Measurements from ENCODE around the gene ITPR1. TPM values are rescaled to one million over a fixed set of nuclear protein-coding genes. Genes with fewer than 3 reads are reported as not detected.

The ITPR1 gene
- total RNA-seq, 1 experiment from 2014 or later = 11.3 TPM

DNA sequence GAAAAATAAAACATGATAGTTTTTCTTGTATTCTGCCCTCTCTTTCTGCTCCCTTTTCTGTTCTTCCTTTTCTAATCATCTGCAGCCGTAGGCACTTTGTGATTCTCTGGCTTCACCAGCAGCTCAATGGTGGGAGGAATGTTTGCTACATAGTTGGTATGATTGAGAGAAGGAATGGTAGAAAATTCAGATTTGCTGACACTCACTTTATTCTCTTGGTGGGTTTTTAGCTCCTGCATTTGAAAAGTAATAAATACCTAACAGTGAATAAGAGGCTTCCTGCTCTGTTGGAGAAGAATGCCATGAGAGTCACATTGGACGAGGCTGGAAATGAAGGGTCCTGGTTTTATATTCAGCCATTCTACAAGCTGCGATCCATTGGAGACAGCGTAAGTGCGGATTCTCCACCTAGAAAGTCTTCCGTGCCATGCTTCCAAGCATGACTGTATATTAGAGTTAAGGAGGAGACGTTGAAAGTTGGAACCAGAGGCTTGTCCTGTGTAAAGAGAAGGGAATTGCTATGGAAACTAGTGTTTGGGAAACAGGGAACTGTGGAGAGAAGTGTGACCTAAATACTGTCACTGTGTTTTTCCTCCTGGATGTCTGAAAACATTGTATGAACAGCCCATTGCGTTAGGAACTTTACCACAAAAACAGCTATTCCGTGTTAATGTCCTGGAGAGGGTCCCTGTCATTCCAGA is 148.9 kb downstream of the ITPR1 start:
- Histone ChIP-seq H2AFZ (no peak overlapping the region), H3K9me3 (ENCODE audit: insufficient read depth, low read depth) (no peaks in the 10 kb centered on the region), H3K36me3 (ENCODE audit: low read depth) (no peaks in the 10 kb centered on the region), H3K9me2 (ENCODE audit: insufficient read depth) (no peaks in the 10 kb centered on the region), H3K4me1 (replicated peaks; ENCODE audit: insufficient read depth) (no peaks in the 10 kb centered on the region), H3K27ac (no peak overlapping the region), H3F3A (ENCODE audit: insufficient read depth, low read depth) (no peaks in the 10 kb centered on the region), H3K79me2 (ENCODE audit: low read depth) (no peaks in the 10 kb centered on the region), H4K20me1 (ENCODE audit: insufficient read depth) (no peaks in the 10 kb centered on the region), H3K4me2 (no peak overlapping the region), H3K27me3 (ENCODE audit: insufficient read depth, low read depth) (no peaks in the 10 kb centered on the region), H3K4me3 (no peak overlapping the region)
- POLR2A ChIA-PET (ENCODE audit: unreplicated experiment) = no interaction called here
- intact Hi-C loops (cut with micrococcal nuclease; ENCODE audit: unreplicated experiment) = no loop called here
- no peak for TF ChIP-seq EZH2 (IDR thresholded peaks at IDR 0.05; ENCODE audit: low read depth)
- no peak for TF ChIP-seq CTCF (conservative IDR thresholded peaks at IDR 0.05)
- DNase-seq = no peak
- BruUV-seq (replicated peaks) = no TSS peak
- CTCF ChIA-PET = interaction anchor here (0.7 kb wide), 1 partner anchor 474 kb away, joined by 3 read pairs; no protein-coding TSS in a partner anchor

DNA sequence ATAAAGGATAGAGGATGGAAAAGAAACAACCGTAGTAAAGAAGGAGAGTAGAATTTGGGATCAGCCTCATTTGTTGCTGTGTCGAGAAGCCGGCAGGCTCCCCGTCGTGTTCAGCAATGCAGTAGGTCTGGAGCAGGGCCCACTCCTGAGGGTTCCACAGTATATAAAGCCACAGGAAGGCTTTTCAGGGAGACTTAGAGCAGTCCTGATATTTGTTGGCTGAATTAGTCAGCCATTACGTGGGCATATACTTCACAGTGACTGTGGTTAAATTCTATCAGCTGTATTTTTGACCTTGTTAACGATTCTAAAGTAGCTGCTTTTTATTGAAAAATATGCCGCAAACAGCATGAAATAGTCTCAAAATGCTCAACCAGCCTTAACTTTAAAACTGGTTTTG is 149.5 kb downstream of the ITPR1 start:
- DNase-seq = no peak
- no peaks in the 10 kb centered on the region for H3K27me3 ChIP-seq (ENCODE audit: insufficient read depth, low read depth)
- H3K9me2 ChIP-seq (ENCODE audit: insufficient read depth) = no peaks in the 10 kb centered on the region
- H3K4me3 ChIP-seq = no peak overlapping the region
- H4K20me1 ChIP-seq (ENCODE audit: insufficient read depth) = no peaks in the 10 kb centered on the region
- H3K36me3 ChIP-seq (ENCODE audit: low read depth) = no peaks in the 10 kb centered on the region
- H3K9me3 ChIP-seq (ENCODE audit: insufficient read depth, low read depth) = no peaks in the 10 kb centered on the region
- POLR2A ChIA-PET (ENCODE audit: unreplicated experiment) = interaction anchor here (0.7 kb wide), 1 partner anchor 683 kb away, joined by 5 read pairs; no protein-coding TSS in a partner anchor
- H3F3A ChIP-seq (ENCODE audit: insufficient read depth, low read depth) = no peaks in the 10 kb centered on the region
- H3K79me2 ChIP-seq (ENCODE audit: low read depth) = no peaks in the 10 kb centered on the region
- no peak overlapping the region for H3K4me2 ChIP-seq
- BruUV-seq (replicated peaks) = no TSS peak
- H3K27ac ChIP-seq = no peak overlapping the region
- H2AFZ ChIP-seq = no peak overlapping the region
- CTCF ChIA-PET = interaction anchor here (0.7 kb wide), 1 partner anchor 473 kb away, joined by 3 read pairs; no protein-coding TSS in a partner anchor
- no peak for TF ChIP-seq EZH2 (IDR thresholded peaks at IDR 0.05; ENCODE audit: low read depth)
- no peak for TF ChIP-seq CTCF (conservative IDR thresholded peaks at IDR 0.05)
- intact Hi-C loops (cut with micrococcal nuclease; ENCODE audit: unreplicated experiment) = no loop called here
- no peaks in the 10 kb centered on the region for H3K4me1 ChIP-seq (replicated peaks; ENCODE audit: insufficient read depth)

- Histone ChIP-seq H3K4me3 (no peak overlapping the region), H3K27me3 (ENCODE audit: insufficient read depth, low read depth) (no peaks in the 10 kb centered on the region), H3K36me3 (ENCODE audit: low read depth) (no peaks in the 10 kb centered on the region), H3K9me2 (ENCODE audit: insufficient read depth) (no peaks in the 10 kb centered on the region), H3K79me2 (ENCODE audit: low read depth) (no peaks in the 10 kb centered on the region), H3K4me1 (replicated peaks; ENCODE audit: insufficient read depth) (no peaks in the 10 kb centered on the region), H2AFZ (no peak overlapping the region), H3K4me2 (no peak overlapping the region), H4K20me1 (ENCODE audit: insufficient read depth) (no peaks in the 10 kb centered on the region), H3K27ac (no peak overlapping the region), H3K9me3 (ENCODE audit: insufficient read depth, low read depth) (no peaks in the 10 kb centered on the region), H3F3A (ENCODE audit: insufficient read depth, low read depth) (no peaks in the 10 kb centered on the region)
- BruUV-seq (replicated peaks) = no TSS peak
- intact Hi-C loops (cut with micrococcal nuclease; ENCODE audit: unreplicated experiment) = no loop called here
- no peak for DNase-seq
- no peak for TF ChIP-seq CTCF (conservative IDR thresholded peaks at IDR 0.05)
- TF ChIP-seq EZH2 (IDR thresholded peaks at IDR 0.05; ENCODE audit: low read depth) = no peak
- ChIA-PET POLR2A (ENCODE audit: unreplicated experiment) (no interaction called here), CTCF (no interaction called here)
These were observed 150.9 kb downstream of the ITPR1 start for GRCh38 chr3:4643904-4644547.

Measured in PC-9 (cell line).